Natural killer cell (primary cell): ENCODE data around the gene SH2D2A. TPM values are rescaled to one million over a fixed set of nuclear protein-coding genes. Genes with fewer than 3 reads are reported as not detected.

ENCODE experiments used
- ATAC-seq, 3 donors: fragments of 150-1000 bp in 2 of 3; fragments of 200-7000 bp in 1 of 3; cut with Tn5 transposase; 1 replicate in 1 of 3; 2 replicates in 2 of 3; pipeline ENCODE4 v1.10.0; 2021; ENCODE audit warnings: mild to moderate bottlenecking in 2 of 3, moderate library complexity in 2 of 3
- DNase-seq, 2 donors: peaks; one replicate each; pipeline versions ENCODE4 v3.0.0 to v3.0.0-alpha.2; 2013 to 2021; ENCODE audit warnings: mixed read lengths in 1 of 2
- H3K27ac ChIP-seq: one replicate; pipeline ENCODE4 v1.5.1; 2013; ENCODE audit warnings: mild to moderate bottlenecking, low read length
- H3K27me3 ChIP-seq: one replicate; pipeline ENCODE4 v1.6.1; 2013; ENCODE audit warnings: low read length; ENCODE audit not compliant: control insufficient read depth, insufficient read depth
- H3K36me3 ChIP-seq: one replicate; pipeline ENCODE4 v1.6.1; 2013; ENCODE audit warnings: low read length; ENCODE audit not compliant: control insufficient read depth, insufficient read depth
- H3K4me1 ChIP-seq: one replicate; pipeline ENCODE4 v1.6.1; 2013; ENCODE audit warnings: low read length; ENCODE audit not compliant: control insufficient read depth, insufficient read depth
- H3K4me3 ChIP-seq: one replicate; pipeline ENCODE4 v1.5.1; 2013; ENCODE audit warnings: low read length
- H3K9me3 ChIP-seq: one replicate; pipeline ENCODE4 v1.6.1; 2013; ENCODE audit warnings: low read length; ENCODE audit not compliant: control insufficient read depth, insufficient read depth
- H3K27ac Mint-ChIP-seq, 2 donors: one replicate each; pipeline ENCODE4 v1.8.0; 2022; ENCODE audit warnings: mild to moderate bottlenecking in 2 of 2, mixed read lengths in 2 of 2, moderate library complexity in 1 of 2
- H3K27me3 Mint-ChIP-seq, 2 donors: one replicate each; pipeline ENCODE4 v1.8.0; 2022; ENCODE audit warnings: low read depth in 2 of 2, mixed read lengths in 2 of 2
- H3K36me3 Mint-ChIP-seq: one replicate; pipeline ENCODE4 v1.8.0; 2022; ENCODE audit warnings: mixed read lengths
- H3K4me1 Mint-ChIP-seq, 2 donors: one replicate each; pipeline ENCODE4 v1.8.0; 2022; ENCODE audit warnings: mixed read lengths in 2 of 2
- H3K4me3 Mint-ChIP-seq: one replicate; pipeline ENCODE4 v1.8.0; 2022; ENCODE audit warnings: mild to moderate bottlenecking, moderate library complexity, mixed read lengths
- H3K9me3 Mint-ChIP-seq, 2 donors: one replicate each; pipeline ENCODE4 v1.8.0; 2022; ENCODE audit warnings: mixed read lengths in 2 of 2
- WGBS: methylation state at CpG from one replicate; pipeline ENCODE4 v1.1.7; 2013; ENCODE audit warnings: missing lambda C conversion rate; ENCODE audit not compliant: insufficient coverage; 5-methylcytosine and 5-hydroxymethylcytosine counted together
- intact Hi-C: fragments of 100-400 bp; cut with micrococcal nuclease; formaldehyde crosslinking; loops from one replicate; pipeline ENCODE4 v1.14.2; 2022
- total RNA-seq, 4 donors: library from RNA; stranded (reverse); fragments of 120-200 nt in 1 of 4; gene quantifications; one replicate each; pipeline versions ENCODE4 v1.2.3 to v1.2.4, GENCODE V29; 2013 to 2022
- TF ChIP-seq, protein P1 (sequence below): fragments of 200-600 bp; IDR thresholded peaks from one replicate; pipeline ENCODE4 v1.8.0; 2022; ENCODE audit warnings: antibody characterized with exemption

The SH2D2A gene
- total RNA-seq, 3 donors from 2014 or later (not counting 1 experiment from before 2014, with no cell fraction given), result 155 to 324 (median 312) TPM

DNA sequence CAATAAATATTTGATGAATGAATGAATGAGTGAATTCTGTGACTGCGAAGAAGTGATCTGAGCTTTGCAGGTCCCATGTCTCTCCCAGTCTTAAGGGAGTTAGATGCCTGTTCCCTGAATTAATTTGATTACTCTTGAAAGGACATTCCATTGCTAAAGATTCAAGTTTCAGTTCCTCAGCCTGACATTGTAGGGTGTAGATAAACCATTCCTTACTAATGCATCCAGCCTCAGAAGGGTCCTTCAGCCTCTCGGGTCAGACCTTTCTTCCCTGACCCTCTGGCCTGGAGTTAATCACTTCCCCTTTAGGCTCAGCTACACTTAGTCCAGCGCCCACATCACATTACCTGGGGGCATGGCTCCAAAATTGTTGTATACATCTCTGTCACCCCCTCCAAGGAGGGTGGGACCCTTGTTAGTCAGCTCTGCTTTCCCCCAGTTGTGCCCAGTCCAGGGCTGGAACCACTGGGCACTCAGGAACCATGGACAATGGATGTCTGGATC is 39.7 kb upstream of the SH2D2A start:
- Histone ChIP-seq H3K27me3 (peaks cover 24% of the 10 kb centered on the region), H3K4me3 (no peak overlapping the region), H3K4me1 (peaks cover 22% of the 10 kb centered on the region), H3K27ac (no peak overlapping the region), H3K36me3 (no peaks in the 10 kb centered on the region), H3K9me3 (no peaks in the 10 kb centered on the region)
- Mint-ChIP-seq H3K27ac (no peak overlapping the region), H3K27me3 (peaks cover 24 to 28% of the 10 kb centered on the region in 2 donors), H3K36me3 (no peaks in the 10 kb centered on the region), H3K4me1 (peaks cover 12 to 20% of the 10 kb centered on the region in 2 donors), H3K4me3 (no peak overlapping the region), H3K9me3 (no peaks in the 10 kb centered on the region)
- intact Hi-C loops, result no loop called here
- DNase-seq (no peak), ATAC-seq (no peak)
- WGBS, result 73% methylated on average over 3 of the region's 3 CpGs
- TF ChIP-seq, protein P1, sequence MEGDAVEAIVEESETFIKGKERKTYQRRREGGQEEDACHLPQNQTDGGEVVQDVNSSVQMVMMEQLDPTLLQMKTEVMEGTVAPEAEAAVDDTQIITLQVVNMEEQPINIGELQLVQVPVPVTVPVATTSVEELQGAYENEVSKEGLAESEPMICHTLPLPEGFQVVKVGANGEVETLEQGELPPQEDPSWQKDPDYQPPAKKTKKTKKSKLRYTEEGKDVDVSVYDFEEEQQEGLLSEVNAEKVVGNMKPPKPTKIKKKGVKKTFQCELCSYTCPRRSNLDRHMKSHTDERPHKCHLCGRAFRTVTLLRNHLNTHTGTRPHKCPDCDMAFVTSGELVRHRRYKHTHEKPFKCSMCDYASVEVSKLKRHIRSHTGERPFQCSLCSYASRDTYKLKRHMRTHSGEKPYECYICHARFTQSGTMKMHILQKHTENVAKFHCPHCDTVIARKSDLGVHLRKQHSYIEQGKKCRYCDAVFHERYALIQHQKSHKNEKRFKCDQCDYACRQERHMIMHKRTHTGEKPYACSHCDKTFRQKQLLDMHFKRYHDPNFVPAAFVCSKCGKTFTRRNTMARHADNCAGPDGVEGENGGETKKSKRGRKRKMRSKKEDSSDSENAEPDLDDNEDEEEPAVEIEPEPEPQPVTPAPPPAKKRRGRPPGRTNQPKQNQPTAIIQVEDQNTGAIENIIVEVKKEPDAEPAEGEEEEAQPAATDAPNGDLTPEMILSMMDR, result no peak

DNA sequence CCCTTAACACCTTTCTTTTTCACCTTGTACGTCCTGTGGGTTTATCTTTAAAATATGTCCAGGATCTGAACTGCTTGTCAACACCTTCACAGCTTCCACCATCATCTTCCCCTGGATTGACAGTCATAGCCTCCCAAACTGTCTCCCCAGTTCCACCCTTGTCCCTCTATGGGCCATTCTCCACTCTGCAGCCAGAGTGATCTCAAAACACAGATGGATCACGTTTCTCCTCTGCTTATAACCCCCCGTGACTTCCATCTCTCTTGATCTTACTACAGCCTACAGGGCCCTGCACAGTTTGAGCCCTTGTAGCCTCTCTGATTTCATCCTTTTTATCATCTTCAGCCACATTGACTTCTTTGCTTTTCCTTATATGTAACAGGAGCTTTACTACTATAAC is 38.0 kb upstream of the SH2D2A start:
- Mint-ChIP-seq H3K4me1 (peaks cover 1 to 10% of the 10 kb centered on the region in 2 donors), H3K27me3 (peaks cover 19 to 24% of the 10 kb centered on the region in 2 donors), H3K27ac (no peak overlapping the region), H3K4me3 (no peak overlapping the region), H3K9me3 (no peaks in the 10 kb centered on the region), H3K36me3 (no peaks in the 10 kb centered on the region)
- 63% methylated on average over 3 of the region's 3 CpGs for WGBS
- no peak overlapping the region for H3K4me3 ChIP-seq
- DNase-seq (no peak), ATAC-seq (no peak)
- H3K9me3 ChIP-seq, result no peaks in the 10 kb centered on the region
- TF ChIP-seq, protein P1, result no peak
- peaks cover 15% of the 10 kb centered on the region for H3K27me3 ChIP-seq
- intact Hi-C loops, result no loop called here
- H3K4me1 ChIP-seq, result peaks cover 6% of the 10 kb centered on the region
- H3K36me3 ChIP-seq, result no peaks in the 10 kb centered on the region
- no peak overlapping the region for H3K27ac ChIP-seq

DNA sequence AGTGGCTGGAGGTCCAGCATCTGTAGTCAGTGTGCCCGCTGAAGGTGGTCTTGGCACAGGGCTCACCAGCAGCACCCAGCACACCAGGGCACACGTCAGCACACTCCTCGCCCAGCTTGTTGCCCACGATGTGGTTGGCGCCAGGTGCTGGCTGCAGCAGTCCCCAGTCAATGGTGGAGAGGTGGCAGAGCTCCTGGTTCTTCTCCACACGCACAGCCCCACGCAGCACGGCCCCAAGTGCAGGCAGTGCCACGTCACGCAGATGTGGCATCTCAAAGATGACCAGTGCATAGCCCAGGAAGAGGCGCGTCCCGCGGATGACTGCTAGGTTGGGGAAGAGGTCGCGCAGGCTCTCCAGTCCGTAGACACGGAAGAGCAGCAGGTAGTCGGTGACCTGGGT is 37.1 kb upstream of the SH2D2A start:
- no peak for ATAC-seq
- no peaks in the 10 kb centered on the region for H3K9me3 ChIP-seq
- TF ChIP-seq, protein P1, result no peak
- no peaks in the 10 kb centered on the region for H3K9me3 Mint-ChIP-seq
- no peak overlapping the region for H3K4me3 Mint-ChIP-seq
- peaks cover 5% of the 10 kb centered on the region for H3K4me1 ChIP-seq
- H3K36me3 Mint-ChIP-seq, result no peaks in the 10 kb centered on the region
- WGBS, result 90% methylated on average over 19 of the region's 19 CpGs
- peaks cover 16 to 21% of the 10 kb centered on the region in 2 donors for H3K27me3 Mint-ChIP-seq
- H3K27ac ChIP-seq, result no peak overlapping the region
- no peak overlapping the region for H3K4me3 ChIP-seq
- H3K27me3 ChIP-seq, result peaks cover 9% of the 10 kb centered on the region
- H3K27ac Mint-ChIP-seq, result no peak overlapping the region
- no peak for DNase-seq
- H3K4me1 Mint-ChIP-seq, result peaks cover 0 to 9% of the 10 kb centered on the region in 2 donors
- H3K36me3 ChIP-seq, result no peaks in the 10 kb centered on the region
- intact Hi-C loops, result no loop called here

DNA sequence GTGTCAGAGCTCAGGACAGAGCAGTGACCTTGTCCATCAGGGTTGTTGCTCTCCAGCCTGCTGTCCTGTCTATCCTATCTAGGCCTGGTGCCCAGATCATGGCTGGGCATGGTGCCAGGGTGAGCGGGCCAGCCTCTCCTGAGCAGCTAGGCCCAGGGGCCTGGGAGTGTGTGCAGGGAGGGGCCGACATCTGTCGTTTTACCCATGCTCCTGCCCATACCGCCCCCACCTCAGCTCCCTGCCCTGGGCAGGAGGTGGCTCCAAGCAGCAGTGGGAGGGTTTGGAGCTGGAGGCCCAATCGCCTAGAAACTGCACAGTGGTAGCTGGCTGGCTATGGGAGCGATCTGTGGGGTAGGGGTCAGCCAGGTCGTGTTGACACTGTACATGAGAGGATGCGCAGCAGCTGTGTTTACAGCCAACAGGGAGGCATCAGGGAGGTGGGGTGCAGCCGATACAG is 35.8 kb upstream of the SH2D2A start:
- 78% methylated on average over 9 of the region's 9 CpGs for WGBS
- intact Hi-C loops, result no loop called here
- TF ChIP-seq, protein P1, result no peak
- no peak overlapping the region for H3K27ac Mint-ChIP-seq
- H3K4me1 Mint-ChIP-seq, result peaks cover 6 to 14% of the 10 kb centered on the region in 2 donors
- peaks cover 8 to 15% of the 10 kb centered on the region in 2 donors for H3K27me3 Mint-ChIP-seq
- no peaks in the 10 kb centered on the region for H3K9me3 Mint-ChIP-seq
- no peak overlapping the region for H3K4me3 Mint-ChIP-seq
- H3K27me3 ChIP-seq, result peaks cover 2% of the 10 kb centered on the region
- no peak overlapping the region for H3K27ac ChIP-seq
- H3K36me3 Mint-ChIP-seq, result no peaks in the 10 kb centered on the region
- no peak overlapping the region for H3K4me3 ChIP-seq
- no peaks in the 10 kb centered on the region for H3K9me3 ChIP-seq
- DNase-seq (no peak), ATAC-seq (no peak)
- peaks cover 14% of the 10 kb centered on the region for H3K4me1 ChIP-seq
- no peaks in the 10 kb centered on the region for H3K36me3 ChIP-seq
